Measurements from ENCODE around the gene FIBP. TPM values are rescaled to one million over a fixed set of nuclear protein-coding genes. Genes with fewer than 3 reads are reported as not detected.

FIBP gene
- polyA plus RNA-seq: 248 and 284 TPM in 2 replicates
- polyA minus RNA-seq: 145 and 164 TPM in 2 replicates

DNA sequence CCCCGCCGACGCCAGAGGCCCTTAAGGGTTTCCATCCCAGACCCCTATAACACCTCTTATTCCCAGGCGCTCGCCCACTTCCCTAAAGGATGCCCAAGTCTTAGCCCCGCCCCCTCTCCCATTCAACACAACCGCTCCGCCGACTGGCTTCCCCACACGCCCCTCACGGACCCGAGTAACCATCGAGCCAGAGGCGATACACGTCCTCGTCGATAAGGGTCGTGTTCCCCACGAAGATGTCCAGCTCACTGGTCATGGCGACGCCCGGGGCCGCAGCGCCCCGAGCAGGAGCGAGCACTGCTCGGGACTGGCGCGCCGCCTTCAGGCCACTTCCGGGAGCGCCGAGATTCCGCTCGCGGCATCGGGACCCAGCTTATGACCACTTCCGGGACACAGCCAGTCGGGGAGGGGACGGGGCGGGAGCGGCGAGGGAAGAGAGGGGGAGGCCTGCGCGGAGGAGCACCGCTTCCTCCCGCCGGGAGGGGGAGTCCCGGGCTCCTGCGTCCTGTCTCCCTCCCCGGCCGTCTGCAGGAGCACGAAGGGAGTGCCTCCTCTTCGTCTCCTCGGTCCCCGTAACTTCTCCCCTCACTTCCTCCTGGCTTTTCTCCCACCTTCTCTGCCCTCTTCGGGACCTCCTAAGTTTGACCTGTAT, at the start of gene FIBP:
Gene FIBP, minus strand, starts transcription at position 309 of the 652 bp plus-strand sequence. Its CDS starts 53 bp downstream, at position 256.
- no peaks in the 10 kb centered on the region for H3K9me3 ChIP-seq (ENCODE audit: low read length)
- no peaks in the 10 kb centered on the region for H3K9me2 ChIP-seq (ENCODE audit: insufficient read depth, low read length)
- peak within 1 kb of the TSS; percentile 97 for H3K9ac ChIP-seq (ENCODE audit: low read length)
- peak within 1 kb of the TSS; percentile 92 for H3K27ac ChIP-seq (ENCODE audit: low read length)
- TF ChIP-seq RAD21 (conservative IDR thresholded peaks at IDR 0.05) (peak; percentile 70), SMC3 (conservative IDR thresholded peaks at IDR 0.05; ENCODE audit: poor library complexity) (peak; percentile 71), MXI1 (conservative IDR thresholded peaks at IDR 0.05; ENCODE audit: poor library complexity, severe bottlenecking) (peak; percentile 90), EZH2 (IDR thresholded peaks at IDR 0.05; ENCODE audit: borderline replicate concordance, insufficient read depth, low read length, poor library complexity, severe bottlenecking) (no peak), POLR2AphosphoS5 (IDR thresholded peaks at IDR 0.05) (peak; percentile 98), TAF1 (IDR thresholded peaks at IDR 0.05; ENCODE audit: low read depth) (peak; percentile 68), EP300 (conservative IDR thresholded peaks at IDR 0.05; ENCODE audit: poor library complexity, severe bottlenecking) (peak; percentile 79)
- TF ChIP-seq, protein P1, sequence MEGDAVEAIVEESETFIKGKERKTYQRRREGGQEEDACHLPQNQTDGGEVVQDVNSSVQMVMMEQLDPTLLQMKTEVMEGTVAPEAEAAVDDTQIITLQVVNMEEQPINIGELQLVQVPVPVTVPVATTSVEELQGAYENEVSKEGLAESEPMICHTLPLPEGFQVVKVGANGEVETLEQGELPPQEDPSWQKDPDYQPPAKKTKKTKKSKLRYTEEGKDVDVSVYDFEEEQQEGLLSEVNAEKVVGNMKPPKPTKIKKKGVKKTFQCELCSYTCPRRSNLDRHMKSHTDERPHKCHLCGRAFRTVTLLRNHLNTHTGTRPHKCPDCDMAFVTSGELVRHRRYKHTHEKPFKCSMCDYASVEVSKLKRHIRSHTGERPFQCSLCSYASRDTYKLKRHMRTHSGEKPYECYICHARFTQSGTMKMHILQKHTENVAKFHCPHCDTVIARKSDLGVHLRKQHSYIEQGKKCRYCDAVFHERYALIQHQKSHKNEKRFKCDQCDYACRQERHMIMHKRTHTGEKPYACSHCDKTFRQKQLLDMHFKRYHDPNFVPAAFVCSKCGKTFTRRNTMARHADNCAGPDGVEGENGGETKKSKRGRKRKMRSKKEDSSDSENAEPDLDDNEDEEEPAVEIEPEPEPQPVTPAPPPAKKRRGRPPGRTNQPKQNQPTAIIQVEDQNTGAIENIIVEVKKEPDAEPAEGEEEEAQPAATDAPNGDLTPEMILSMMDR (IDR thresholded peaks at IDR 0.05; ENCODE audit: poor library complexity, severe bottlenecking): peak; percentile 99
- TF ChIP-seq, protein P2, sequence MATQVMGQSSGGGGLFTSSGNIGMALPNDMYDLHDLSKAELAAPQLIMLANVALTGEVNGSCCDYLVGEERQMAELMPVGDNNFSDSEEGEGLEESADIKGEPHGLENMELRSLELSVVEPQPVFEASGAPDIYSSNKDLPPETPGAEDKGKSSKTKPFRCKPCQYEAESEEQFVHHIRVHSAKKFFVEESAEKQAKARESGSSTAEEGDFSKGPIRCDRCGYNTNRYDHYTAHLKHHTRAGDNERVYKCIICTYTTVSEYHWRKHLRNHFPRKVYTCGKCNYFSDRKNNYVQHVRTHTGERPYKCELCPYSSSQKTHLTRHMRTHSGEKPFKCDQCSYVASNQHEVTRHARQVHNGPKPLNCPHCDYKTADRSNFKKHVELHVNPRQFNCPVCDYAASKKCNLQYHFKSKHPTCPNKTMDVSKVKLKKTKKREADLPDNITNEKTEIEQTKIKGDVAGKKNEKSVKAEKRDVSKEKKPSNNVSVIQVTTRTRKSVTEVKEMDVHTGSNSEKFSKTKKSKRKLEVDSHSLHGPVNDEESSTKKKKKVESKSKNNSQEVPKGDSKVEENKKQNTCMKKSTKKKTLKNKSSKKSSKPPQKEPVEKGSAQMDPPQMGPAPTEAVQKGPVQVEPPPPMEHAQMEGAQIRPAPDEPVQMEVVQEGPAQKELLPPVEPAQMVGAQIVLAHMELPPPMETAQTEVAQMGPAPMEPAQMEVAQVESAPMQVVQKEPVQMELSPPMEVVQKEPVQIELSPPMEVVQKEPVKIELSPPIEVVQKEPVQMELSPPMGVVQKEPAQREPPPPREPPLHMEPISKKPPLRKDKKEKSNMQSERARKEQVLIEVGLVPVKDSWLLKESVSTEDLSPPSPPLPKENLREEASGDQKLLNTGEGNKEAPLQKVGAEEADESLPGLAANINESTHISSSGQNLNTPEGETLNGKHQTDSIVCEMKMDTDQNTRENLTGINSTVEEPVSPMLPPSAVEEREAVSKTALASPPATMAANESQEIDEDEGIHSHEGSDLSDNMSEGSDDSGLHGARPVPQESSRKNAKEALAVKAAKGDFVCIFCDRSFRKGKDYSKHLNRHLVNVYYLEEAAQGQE (IDR thresholded peaks at IDR 0.05; ENCODE audit: borderline replicate concordance): peak; percentile 89
- H3K36me3 ChIP-seq (ENCODE audit: insufficient read depth, low read length): no peaks in the 10 kb centered on the region
- peak within 1 kb of the TSS; percentile 94 for H3K4me2 ChIP-seq (ENCODE audit: low read length)
- H3K27me3 ChIP-seq (ENCODE audit: insufficient read depth, low read depth, low read length): no peaks in the 10 kb centered on the region
- peaks cover 17% of the 10 kb centered on the region for H3K79me2 ChIP-seq (replicated peaks; ENCODE audit: insufficient read depth, low read length)
- H2AFZ ChIP-seq (ENCODE audit: low read depth, low read length): peak within 1 kb of the TSS; percentile 92
- peak within 1 kb of the TSS; percentile 96 for H3K4me3 ChIP-seq (ENCODE audit: low read length)
- peaks cover 4% of the 10 kb centered on the region for H3F3A ChIP-seq (ENCODE audit: insufficient read depth, low read length, poor library complexity, severe bottlenecking)
- no peaks in the 10 kb centered on the region for H4K20me1 ChIP-seq (ENCODE audit: insufficient read depth)

DNA sequence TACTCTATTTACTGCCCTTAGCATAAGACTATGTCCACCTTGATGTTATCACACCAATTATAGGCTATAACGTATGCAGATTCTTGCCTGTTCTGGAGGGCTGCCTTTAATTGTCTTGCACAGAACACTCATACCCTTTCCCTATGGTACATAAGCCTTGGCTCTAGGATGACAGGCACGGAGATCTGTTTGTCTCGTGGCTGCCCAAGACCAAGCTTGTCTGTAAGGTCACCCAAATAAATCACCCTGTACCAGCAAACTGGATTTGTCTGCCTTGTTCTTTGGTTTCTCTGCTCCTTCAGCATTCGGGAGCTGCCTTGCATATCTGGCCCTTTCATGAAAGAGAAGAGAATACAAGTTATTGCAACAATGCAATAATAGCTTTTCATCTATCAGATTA, 49.5 kb upstream of the FIBP start:
- Histone ChIP-seq H3K27me3 (ENCODE audit: insufficient read depth, low read depth, low read length) (no peaks in the 10 kb centered on the region), H3K9ac (ENCODE audit: low read length) (no peak overlapping the region), H2AFZ (ENCODE audit: low read depth, low read length) (no peak overlapping the region), H3K79me2 (replicated peaks; ENCODE audit: insufficient read depth, low read length) (no peaks in the 10 kb centered on the region), H3K4me2 (ENCODE audit: low read length) (no peak overlapping the region), H3K9me2 (ENCODE audit: insufficient read depth, low read length) (no peaks in the 10 kb centered on the region), H3K27ac (ENCODE audit: low read length) (no peak overlapping the region), H3K9me3 (ENCODE audit: low read length) (no peaks in the 10 kb centered on the region), H4K20me1 (ENCODE audit: insufficient read depth) (no peaks in the 10 kb centered on the region), H3F3A (ENCODE audit: insufficient read depth, low read length, poor library complexity, severe bottlenecking) (no peaks in the 10 kb centered on the region), H3K36me3 (ENCODE audit: insufficient read depth, low read length) (no peaks in the 10 kb centered on the region), H3K4me3 (ENCODE audit: low read length) (no peak overlapping the region)
- TF ChIP-seq SMC3 (conservative IDR thresholded peaks at IDR 0.05; ENCODE audit: poor library complexity) (no peak), POLR2AphosphoS5 (IDR thresholded peaks at IDR 0.05) (no peak), RAD21 (conservative IDR thresholded peaks at IDR 0.05) (no peak), TAF1 (IDR thresholded peaks at IDR 0.05; ENCODE audit: low read depth) (no peak), EP300 (conservative IDR thresholded peaks at IDR 0.05; ENCODE audit: poor library complexity, severe bottlenecking) (no peak), MXI1 (conservative IDR thresholded peaks at IDR 0.05; ENCODE audit: poor library complexity, severe bottlenecking) (no peak), EZH2 (IDR thresholded peaks at IDR 0.05; ENCODE audit: borderline replicate concordance, insufficient read depth, low read length, poor library complexity, severe bottlenecking) (no peak)
- TF ChIP-seq, protein P2 (IDR thresholded peaks at IDR 0.05; ENCODE audit: borderline replicate concordance): no peak
- TF ChIP-seq, protein P1 (IDR thresholded peaks at IDR 0.05; ENCODE audit: poor library complexity, severe bottlenecking): no peak

Measured in neural cell (in vitro differentiated cells).